IMR-90 (cell line): Measurements from ENCODE around the gene RAC2. TPM values are rescaled to one million over a fixed set of nuclear protein-coding genes. Genes with fewer than 3 reads are reported as not detected.

Experiments
- ATAC-seq: fragments of 200-7000 bp; cut with Tn5 transposase; 2 replicates; pipeline ENCODE4 v1.9.1; 2020; ENCODE audit warnings: low read depth, mild to moderate bottlenecking, moderate library complexity
- BruUV-seq: library from RNA; stranded (reverse); fragments of 400-500 nt; replicated peaks from 2 replicates; lab custom pipeline; 2021; lab: Mats Ljungman, UMichigan
- CTCF ChIA-PET: fragments of 300-600 bp; formaldehyde crosslinking; extraction: SDS; loops from one replicate; lab custom pipeline; 2021; ENCODE audit warnings: antibody characterized with exemption; lab: Yijun Ruan, JAX
- POLR2A ChIA-PET: fragments of 300-600 bp; sonication (Branson Sonifier 250); formaldehyde crosslinking; loops from one replicate; lab custom pipeline; 2022; ENCODE audit warnings: antibody characterized with exemption; ENCODE audit not compliant: unreplicated experiment; lab: Charles Lee
- DNase-seq: peaks from one replicate; pipeline ENCODE4 v3.0.0; 2013
- H2AFZ ChIP-seq: replicated peaks from 2 replicates; pipeline ENCODE3; 2013; ENCODE audit warnings: low read length, mild to moderate bottlenecking; ENCODE audit not compliant: poor library complexity
- H2AK5ac ChIP-seq: 2 replicates; pipeline ENCODE4 v1.6.1; 2013; ENCODE audit warnings: low read depth, low read length, inconsistent platforms
- H2AK9ac ChIP-seq: replicated peaks from 2 replicates; pipeline ENCODE3; 2013; ENCODE audit warnings: mild to moderate bottlenecking, low read depth, low read length, moderate library complexity; ENCODE audit not compliant: poor library complexity
- H2BK120ac ChIP-seq: 2 replicates; pipeline ENCODE4 v1.6.1; 2013; ENCODE audit warnings: low read depth, low read length, inconsistent platforms
- H2BK15ac ChIP-seq: 3 replicates; pipeline ENCODE4 v1.6.1; 2013; ENCODE audit warnings: low read depth, low read length, inconsistent platforms
- H2BK20ac ChIP-seq: 2 replicates; pipeline ENCODE4 v1.6.1; 2013; ENCODE audit warnings: low read depth, mild to moderate bottlenecking, inconsistent platforms, low read length, moderate library complexity
- H2BK5ac ChIP-seq: 2 replicates; pipeline ENCODE4 v1.6.1; 2013; ENCODE audit warnings: mild to moderate bottlenecking, low read depth, low read length, inconsistent platforms; ENCODE audit not compliant: poor library complexity, severe bottlenecking
- H3K14ac ChIP-seq: replicated peaks from 2 replicates; pipeline ENCODE4 v1.6.1; 2013; ENCODE audit warnings: low read depth, low read length, inconsistent platforms
- H3K18ac ChIP-seq: 2 replicates; pipeline ENCODE4 v1.6.1; 2013; ENCODE audit warnings: low read depth, low read length, control low read depth
- H3K23ac ChIP-seq: 2 replicates; pipeline ENCODE4 v1.6.1; 2013; ENCODE audit warnings: low read depth, low read length, inconsistent platforms
- H3K27ac ChIP-seq: 2 replicates; pipeline ENCODE4 v1.5.1; 2013; ENCODE audit warnings: mild to moderate bottlenecking, control low read depth, low read length; ENCODE audit not compliant: insufficient read depth
- H3K27me3 ChIP-seq: 2 replicates; pipeline ENCODE4 v1.6.1; 2013; ENCODE audit warnings: low read length; ENCODE audit not compliant: control insufficient read depth, insufficient read depth
- H3K36me3 ChIP-seq: 2 replicates; pipeline ENCODE4 v1.6.1; 2013; ENCODE audit warnings: low read length, mixed read lengths; ENCODE audit not compliant: control insufficient read depth, insufficient read depth
- H3K4ac ChIP-seq: 2 replicates; pipeline ENCODE4 v1.6.1; 2013; ENCODE audit warnings: low read depth, low read length, inconsistent platforms
- H3K4me1 ChIP-seq: 2 replicates; pipeline ENCODE4 v1.6.1; 2013; ENCODE audit warnings: low read length, mixed read lengths; ENCODE audit not compliant: control insufficient read depth, insufficient read depth
- H3K4me2 ChIP-seq: 2 replicates; pipeline ENCODE4 v1.6.1; 2013; ENCODE audit warnings: low read depth, mild to moderate bottlenecking, control low read depth, low read length, moderate library complexity
- H3K4me3 ChIP-seq: 2 replicates; pipeline ENCODE4 v1.5.1; 2013; ENCODE audit warnings: low read depth, mild to moderate bottlenecking, control low read depth, low read length, moderate library complexity; ENCODE audit not compliant: insufficient read depth
- H3K56ac ChIP-seq: 2 replicates; pipeline ENCODE4 v1.6.1; 2013; ENCODE audit warnings: low read length, inconsistent platforms; ENCODE audit not compliant: insufficient read depth; ENCODE audit errors: extremely low read depth
- H3K79me1 ChIP-seq, 2 experiments: 2 replicates each; pipeline ENCODE4 v1.6.1; 2013; ENCODE audit warnings: low read length in 2 of 2, inconsistent platforms in 1 of 2, low read depth in 1 of 2
- H3K9ac ChIP-seq: 2 replicates; pipeline ENCODE4 v1.6.1; 2013; ENCODE audit warnings: low read depth, low read length, control low read depth
- H3K9me1 ChIP-seq: 2 replicates; pipeline ENCODE4 v1.6.1; 2013; ENCODE audit warnings: low read length, inconsistent platforms; ENCODE audit not compliant: insufficient read depth
- H3K9me3 ChIP-seq: 2 replicates; pipeline ENCODE4 v1.6.1; 2013; ENCODE audit warnings: low read length; ENCODE audit not compliant: control insufficient read depth, insufficient read depth
- H4K20me1 ChIP-seq: 2 replicates; pipeline ENCODE4 v1.6.1; 2013; ENCODE audit warnings: low read length, inconsistent platforms; ENCODE audit not compliant: insufficient read depth
- H4K5ac ChIP-seq: 2 replicates; pipeline ENCODE4 v1.6.1; 2013; ENCODE audit warnings: mild to moderate bottlenecking, low read depth, low read length, control low read depth
- H4K8ac ChIP-seq, 2 experiments: 2 replicates each; pipeline ENCODE4 v1.6.1; 2013; ENCODE audit warnings: low read depth in 2 of 2, low read length in 2 of 2, control low read depth in 1 of 2, inconsistent platforms in 1 of 2
- H4K91ac ChIP-seq: 2 replicates; pipeline ENCODE4 v1.6.1; 2013; ENCODE audit warnings: low read depth, low read length, inconsistent platforms; ENCODE audit not compliant: insufficient read depth
- MXI1 ChIP-seq: IDR thresholded peaks from 2 replicates; pipeline ENCODE4 v1.6.1; 2012; ENCODE audit warnings: low read depth, mild to moderate bottlenecking, low read length, moderate library complexity, borderline replicate concordance
- SMC3 ChIP-seq: fragments of 150-350 bp; IDR thresholded peaks from 2 replicates; pipeline ENCODE4 v1.6.1; 2016; ENCODE audit warnings: low read depth, mild to moderate bottlenecking, antibody characterized with exemption, low read length, moderate library complexity
- WGBS, 2 experiments: methylation state at CpG; one replicate each; pipeline versions ENCODE4 v1.1.5 to v1.1.7; 2013; ENCODE audit warnings: missing lambda C conversion rate in 2 of 2; ENCODE audit not compliant: insufficient read length in 1 of 2; ENCODE audit errors: extremely low coverage in 2 of 2; 5-methylcytosine and 5-hydroxymethylcytosine counted together
- dilution Hi-C: fragments of 300-500 bp; cut with HindIII; formaldehyde crosslinking; loops from one replicate; pipeline ENCODE4 v1.14.3; 2018; ENCODE audit warnings: low sequenced_read_pairs; ENCODE audit not compliant: unreplicated experiment
- in situ Hi-C: fragments of 300-500 bp; cut with MboI; formaldehyde crosslinking; loops from 3 replicates; pipeline ENCODE4 v1.14.3; 2019; ENCODE audit warnings: low sequenced_read_pairs, inconsistent platforms, mixed read lengths
- intact Hi-C: fragments of 100-400 bp; cut with micrococcal nuclease; formaldehyde crosslinking; loops from 2 replicates; pipeline ENCODE4 v1.10.0; 2022
- polyA plus RNA-seq, 3 experiments: library from polyadenylated mRNA; depleted of rRNA; stranded (reverse); fragments of >200 nt; gene quantifications; 2 replicates each; pipeline ENCODE4 v1.2.3, GENCODE V29; 2012; ENCODE audit warnings: low replicate concordance in 1 of 3
- total RNA-seq: library from RNA; depleted of rRNA; stranded (reverse); fragments of >200 nt; gene quantifications from 2 replicates; pipeline ENCODE4 v1.2.3, GENCODE V29; 2012

The RAC2 gene
- total and polyA plus RNA-seq, 2 of the 4 experiments (the other 2 are of a cell fraction) = 10.0 to 72.3 TPM

GRCh38 chr22:37186997-37187522 is 57.0 kb downstream of the RAC2 start:
- H2BK5ac ChIP-seq = peak overlapping the region; percentile 85
- TF ChIP-seq MXI1 = no peak
- TF ChIP-seq SMC3 = no peak
- peaks cover 8% of the 10 kb centered on the region for H3K9me1 ChIP-seq
- 0 out of 3 replicates have a peak overlapping the region, but pooled peaks have one; percentile 79 for H2BK15ac ChIP-seq
- peaks cover 0 to 21% of the 10 kb centered on the region in 2 experiments; a peak in 3 of 4 replicates for H3K79me1 ChIP-seq
- ATAC-seq (no peak), DNase-seq (peak; percentile 9)
- H2AK5ac ChIP-seq = peak overlapping the region; percentile 77
- H3K56ac ChIP-seq = no peak overlapping the region; the same call in 1 of the 2 replicates
- peak overlapping the region; percentile 41; the same call in 1 of the 2 replicates for H3K4me3 ChIP-seq
- no peak overlapping the region for H2AFZ ChIP-seq
- in situ Hi-C loops = no loop called here
- intact Hi-C loops = no loop called here
- H3K14ac ChIP-seq = peak overlapping the region; percentile 83
- H4K20me1 ChIP-seq = no peaks in the 10 kb centered on the region
- 40% methylated on average over 1 of the region's 4 CpGs; no CpG with 5 or more reads in 1 of the 2 experiments for WGBS, 2 experiments
- peak overlapping the region; percentile 90; the same call in 1 of the 2 replicates for H3K4ac ChIP-seq
- peak overlapping the region; percentile 93 for H3K4me2 ChIP-seq
- H3K4me1 ChIP-seq = peaks cover 18% of the 10 kb centered on the region
- peak overlapping the region; percentile 95 for H3K27ac ChIP-seq
- H4K91ac ChIP-seq = peak overlapping the region; percentile 61
- H2BK120ac ChIP-seq = peak overlapping the region; percentile 80; the same call in 1 of the 2 replicates
- H2AK9ac ChIP-seq = peak overlapping the region; percentile 73
- H3K27me3 ChIP-seq = no peaks in the 10 kb centered on the region
- dilution Hi-C loops = no loop called here
- H4K8ac ChIP-seq = peak overlapping the region; percentile 90 to 98
- peak overlapping the region; percentile 97; the same call in 1 of the 2 replicates for H4K5ac ChIP-seq
- peak overlapping the region; percentile 93 for H3K9ac ChIP-seq
- peak overlapping the region; percentile 30; the same call in 1 of the 2 replicates for H2BK20ac ChIP-seq
- H3K9me3 ChIP-seq = no peaks in the 10 kb centered on the region
- peak overlapping the region; percentile 84; the same call in 1 of the 2 replicates for H3K18ac ChIP-seq
- H3K23ac ChIP-seq = peak overlapping the region; percentile 93
- no TSS peak for BruUV-seq
- ChIA-PET CTCF (no interaction called here), POLR2A (no interaction called here)
- H3K36me3 ChIP-seq = peaks cover 6% of the 10 kb centered on the region; the same call in 1 of the 2 replicates
